Measurements from ENCODE around the gene MAP3K2.

DNA sequence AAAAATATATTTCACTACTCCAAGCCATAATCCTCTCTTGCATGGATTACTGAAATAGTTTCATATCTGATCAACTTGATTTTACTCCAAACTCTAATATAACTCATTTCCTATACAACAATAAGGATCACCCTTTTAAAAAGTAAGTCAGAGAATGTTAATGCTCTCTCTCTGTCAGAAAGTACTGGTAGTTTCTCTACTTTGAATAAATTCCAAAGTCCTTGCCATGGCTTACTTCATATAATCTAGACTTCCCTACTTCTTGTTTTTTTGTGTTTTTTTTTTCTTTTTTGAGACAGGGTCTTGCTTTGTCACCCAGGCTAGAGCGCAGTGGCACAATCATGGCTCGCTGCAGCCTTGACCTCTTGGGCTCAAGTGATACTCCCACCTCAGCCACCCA, 36.2 kb downstream of the MAP3K2 start:
- TF ChIP-seq, protein P1, sequence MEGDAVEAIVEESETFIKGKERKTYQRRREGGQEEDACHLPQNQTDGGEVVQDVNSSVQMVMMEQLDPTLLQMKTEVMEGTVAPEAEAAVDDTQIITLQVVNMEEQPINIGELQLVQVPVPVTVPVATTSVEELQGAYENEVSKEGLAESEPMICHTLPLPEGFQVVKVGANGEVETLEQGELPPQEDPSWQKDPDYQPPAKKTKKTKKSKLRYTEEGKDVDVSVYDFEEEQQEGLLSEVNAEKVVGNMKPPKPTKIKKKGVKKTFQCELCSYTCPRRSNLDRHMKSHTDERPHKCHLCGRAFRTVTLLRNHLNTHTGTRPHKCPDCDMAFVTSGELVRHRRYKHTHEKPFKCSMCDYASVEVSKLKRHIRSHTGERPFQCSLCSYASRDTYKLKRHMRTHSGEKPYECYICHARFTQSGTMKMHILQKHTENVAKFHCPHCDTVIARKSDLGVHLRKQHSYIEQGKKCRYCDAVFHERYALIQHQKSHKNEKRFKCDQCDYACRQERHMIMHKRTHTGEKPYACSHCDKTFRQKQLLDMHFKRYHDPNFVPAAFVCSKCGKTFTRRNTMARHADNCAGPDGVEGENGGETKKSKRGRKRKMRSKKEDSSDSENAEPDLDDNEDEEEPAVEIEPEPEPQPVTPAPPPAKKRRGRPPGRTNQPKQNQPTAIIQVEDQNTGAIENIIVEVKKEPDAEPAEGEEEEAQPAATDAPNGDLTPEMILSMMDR (IDR thresholded peaks at IDR 0.05) = no peak
- TF ChIP-seq POLR2A (IDR thresholded peaks at IDR 0.05) = no peak
- no peak for TF ChIP-seq EP300 (IDR thresholded peaks at IDR 0.05)
